HL-60 (cell line): ENCODE results near the gene R3HDM1.

Experiments
- DNase-seq, 2 experiments: peaks; one replicate each; pipeline ENCODE4 v3.0.0-alpha.2; 2010 to 2020; ENCODE audit warnings: low read depth in 1 of 2, low spot score in 1 of 2
- H3K27ac ChIP-seq: fragments of 250-450 bp; sonication (Bioruptor Pico); replicated peaks from 2 replicates; pipeline ENCODE4 v1.5.1; 2020; ENCODE audit warnings: mild to moderate bottlenecking, moderate library complexity
- H3K27me3 ChIP-seq: fragments of 250-450 bp; sonication (Bioruptor Pico); 2 replicates; pipeline ENCODE4 v1.5.1; 2021; ENCODE audit warnings: mild to moderate bottlenecking, moderate library complexity; ENCODE audit not compliant: insufficient read depth, poor library complexity, severe bottlenecking
- H3K4me3 ChIP-seq: replicated peaks from 2 replicates; pipeline ENCODE4 v1.5.1; 2011; ENCODE audit warnings: mild to moderate bottlenecking, control low read depth, low read length; ENCODE audit not compliant: insufficient read depth
- CTCF ChIP-seq: IDR thresholded peaks from one replicate; pipeline ENCODE4 v1.5.1; 2011; ENCODE audit warnings: low read length, control low read depth, inconsistent platforms; ENCODE audit not compliant: insufficient read depth
- GABPA ChIP-seq: IDR thresholded peaks from 2 replicates; pipeline ENCODE4 v1.6.1; 2012; ENCODE audit warnings: low read depth
- POLR2AphosphoS5 ChIP-seq: IDR thresholded peaks from 2 replicates; pipeline ENCODE4 v1.6.1; 2012; ENCODE audit warnings: low read depth
- REST ChIP-seq: IDR thresholded peaks from 2 replicates; pipeline ENCODE4 v1.6.1; 2012; ENCODE audit warnings: low read depth; ENCODE audit not compliant: insufficient replicate concordance
- SPI1 ChIP-seq: IDR thresholded peaks from 2 replicates; pipeline ENCODE4 v1.6.1; 2012; ENCODE audit warnings: low read depth, mild to moderate bottlenecking, borderline replicate concordance

The R3HDM1 gene

GRCh38 chr2:135733045-135733444, 201.8 kb downstream of the R3HDM1 start:
- DNase-seq, result no peak
- no peaks in the 10 kb centered on the region for H3K27me3 ChIP-seq
- H3K27ac ChIP-seq, result no peak overlapping the region
- TF ChIP-seq POLR2AphosphoS5, result no peak
- no peak for TF ChIP-seq REST
- no peak for TF ChIP-seq SPI1
- no peak for TF ChIP-seq CTCF
- no peak for TF ChIP-seq GABPA
- no peak overlapping the region for H3K4me3 ChIP-seq

GRCh38 chr2:135736546-135736945, 205.3 kb downstream of the R3HDM1 start:
- no peak overlapping the region for H3K27ac ChIP-seq
- no peak for DNase-seq
- no peaks in the 10 kb centered on the region for H3K27me3 ChIP-seq
- H3K4me3 ChIP-seq, result no peak overlapping the region
- TF ChIP-seq CTCF (no peak), POLR2AphosphoS5 (no peak), SPI1 (no peak), REST (no peak), GABPA (no peak)

GRCh38 chr2:135740206-135740605, 208.9 kb downstream of the R3HDM1 start:
- Histone ChIP-seq H3K4me3 (no peak overlapping the region), H3K27ac (no peak overlapping the region), H3K27me3 (no peaks in the 10 kb centered on the region)
- no peak for DNase-seq
- TF ChIP-seq GABPA (no peak), SPI1 (no peak), REST (no peak), CTCF (no peak), POLR2AphosphoS5 (no peak)
